ES-I3 (cell line): ENCODE results near the gene CCSER1.
"Not testable (repeated sequence)": the region's sequence is repeated elsewhere in the genome, so short reads cannot be mapped to it uniquely, and the experiment has no call there.

Experiments used
- H3K36me3 ChIP-seq: 2 replicates; pipeline ENCODE4 v1.6.1; 2013; ENCODE audit warnings: mild to moderate bottlenecking, low read length, control low read depth, moderate library complexity; ENCODE audit not compliant: insufficient read depth
- H3K4me1 ChIP-seq: 2 replicates; pipeline ENCODE4 v1.6.1; 2013; ENCODE audit warnings: mild to moderate bottlenecking, control low read depth, low read length; ENCODE audit not compliant: insufficient read depth
- H3K9ac ChIP-seq: 2 replicates; pipeline ENCODE4 v1.6.1; 2013; ENCODE audit warnings: low read depth, mild to moderate bottlenecking, low read length, moderate library complexity
- H3K9me3 ChIP-seq: 2 replicates; pipeline ENCODE4 v1.6.1; 2013; ENCODE audit warnings: mild to moderate bottlenecking, low read length, moderate library complexity; ENCODE audit not compliant: control insufficient read depth, insufficient read depth

CCSER1 gene

GRCh38 chr4:90240333-90240732 lies 113.1 kb downstream of the CCSER1 start:
- no peaks in the 10 kb centered on the region for H3K4me1 ChIP-seq
- H3K9me3 ChIP-seq, result no peaks in the 10 kb centered on the region
- H3K36me3 ChIP-seq, result no peaks in the 10 kb centered on the region
- no peak overlapping the region for H3K9ac ChIP-seq

- Histone ChIP-seq H3K4me1 (no peaks in the 10 kb centered on the region), H3K9ac (no peak overlapping the region), H3K36me3 (no peaks in the 10 kb centered on the region), H3K9me3 (no peaks in the 10 kb centered on the region)
Observed at GRCh38 chr4:90241008-90241407, 113.8 kb downstream of the CCSER1 start.

- Histone ChIP-seq H3K9ac (no peak overlapping the region), H3K9me3 (no peaks in the 10 kb centered on the region), H3K36me3 (no peaks in the 10 kb centered on the region), H3K4me1 (no peaks in the 10 kb centered on the region)
Observed at GRCh38 chr4:90245837-90246236, 118.6 kb downstream of the CCSER1 start.

- Histone ChIP-seq H3K9me3 (no peaks in the 10 kb centered on the region), H3K9ac (no peak overlapping the region), H3K36me3 (no peaks in the 10 kb centered on the region), H3K4me1 (no peaks in the 10 kb centered on the region)
Observed at GRCh38 chr4:90246816-90247215, 119.6 kb downstream of the CCSER1 start.

- Histone ChIP-seq H3K4me1 (no peaks in the 10 kb centered on the region), H3K9me3 (no peaks in the 10 kb centered on the region), H3K36me3 (no peaks in the 10 kb centered on the region), H3K9ac (no peak overlapping the region)
Observed at GRCh38 chr4:90254357-90254756, 127.2 kb downstream of the CCSER1 start.

- H3K9me3 ChIP-seq, result no peaks in the 10 kb centered on the region; the same call in 1 of the 2 replicates
- no peak overlapping the region for H3K9ac ChIP-seq
Observed at GRCh38 chr4:90274175-90274574, 147.0 kb downstream of the CCSER1 start.

GRCh38 chr4:90280954-90281353 lies 153.8 kb downstream of the CCSER1 start:
- H3K9ac ChIP-seq, result no peak overlapping the region
- H3K4me1 ChIP-seq, result peaks cover 10% of the 10 kb centered on the region; the same call in 1 of the 2 replicates
- no peaks in the 10 kb centered on the region for H3K9me3 ChIP-seq
- no peaks in the 10 kb centered on the region for H3K36me3 ChIP-seq

More at GRCh38 chr4:90274175-90274574, 147.0 kb downstream of the CCSER1 start:
- Histone ChIP-seq H3K4me1 (no peaks in the 10 kb centered on the region), H3K36me3 (no peaks in the 10 kb centered on the region)

GRCh38 chr4:90281541-90282355 lies 154.6 kb downstream of the CCSER1 start:
- H3K36me3 ChIP-seq, result no peaks in the 10 kb centered on the region
- no peak overlapping the region for H3K9ac ChIP-seq
- peaks cover 10% of the 10 kb centered on the region; the same call in 1 of the 2 replicates for H3K4me1 ChIP-seq
- H3K9me3 ChIP-seq, result no peaks in the 10 kb centered on the region

- Histone ChIP-seq H3K9ac (no peak overlapping the region), H3K9me3 (no peaks in the 10 kb centered on the region), H3K4me1 (no peaks in the 10 kb centered on the region), H3K36me3 (no peaks in the 10 kb centered on the region)
Observed at GRCh38 chr4:90290345-90290744, 163.2 kb downstream of the CCSER1 start.

GRCh38 chr4:90292438-90292837 lies 165.2 kb downstream of the CCSER1 start:
- no peak overlapping the region for H3K9ac ChIP-seq
- no peaks in the 10 kb centered on the region for H3K4me1 ChIP-seq
- no peaks in the 10 kb centered on the region for H3K9me3 ChIP-seq
- H3K36me3 ChIP-seq, result no peaks in the 10 kb centered on the region

GRCh38 chr4:90293320-90293719 lies 166.1 kb downstream of the CCSER1 start:
- Histone ChIP-seq H3K9me3 (no peaks in the 10 kb centered on the region), H3K4me1 (no peaks in the 10 kb centered on the region), H3K36me3 (no peaks in the 10 kb centered on the region), H3K9ac (no peak overlapping the region)

- Histone ChIP-seq H3K9ac (no peak overlapping the region), H3K9me3 (no peaks in the 10 kb centered on the region), H3K36me3 (no peaks in the 10 kb centered on the region), H3K4me1 (no peaks in the 10 kb centered on the region)
Observed at GRCh38 chr4:90299373-90299772, 172.2 kb downstream of the CCSER1 start.

- Histone ChIP-seq H3K9ac (no peak overlapping the region), H3K36me3 (no peaks in the 10 kb centered on the region), H3K9me3 (no peaks in the 10 kb centered on the region), H3K4me1 (no peaks in the 10 kb centered on the region)
Observed at GRCh38 chr4:90306810-90307209, 179.6 kb downstream of the CCSER1 start.

- H3K9me3 ChIP-seq, H3K9ac ChIP-seq, H3K36me3 ChIP-seq, H3K4me1 ChIP-seq: not testable (repeated sequence)
Observed at GRCh38 chr4:90317140-90317539, 189.9 kb downstream of the CCSER1 start.

- Histone ChIP-seq H3K9ac (no peak overlapping the region), H3K36me3 (no peaks in the 10 kb centered on the region), H3K9me3 (no peaks in the 10 kb centered on the region), H3K4me1 (peaks cover 6% of the 10 kb centered on the region; the same call in 1 of the 2 replicates)
Observed at GRCh38 chr4:90317785-90318184, 190.6 kb downstream of the CCSER1 start.
